HepG2 (cell line): ENCODE measurements around the gene HECTD1. TPM values are rescaled to one million over a fixed set of nuclear protein-coding genes. Genes with fewer than 3 reads are reported as not detected.
A peak's percentile ranks its signal among the peaks of the same experiment; 100 is the strongest.

Source experiments
- ARID4A ChIP-seq: sonication (generic); formaldehyde crosslinking; IDR thresholded peaks from 2 replicates; pipeline ENCODE4 v1.5.0; 2020; ENCODE audit warnings: mild to moderate bottlenecking, missing genetic modification reagents, borderline replicate concordance
- ATF4 ChIP-seq, 2 experiments: fragments of 450-650 bp in 1 of 2; sonication (generic) in 1 of 2; formaldehyde crosslinking; IDR thresholded peaks; 2 replicates each; pipeline versions ENCODE4 v1.5.0 to v1.8.0; 2020 to 2022; ENCODE audit warnings: mild to moderate bottlenecking in 1 of 2, missing genetic modification reagents in 1 of 2
- FOXK1 ChIP-seq: sonication (generic); formaldehyde crosslinking; IDR thresholded peaks from 2 replicates; pipeline ENCODE4 v1.4.0; 2020; ENCODE audit warnings: low read depth, missing genetic modification reagents, borderline replicate concordance
- HCFC1 ChIP-seq: fragments of 150-350 bp; IDR thresholded peaks from 2 replicates; pipeline ENCODE4 v1.6.1; 2014; ENCODE audit warnings: low read depth, low read length
- MLXIP ChIP-seq: sonication (generic); formaldehyde crosslinking; IDR thresholded peaks from 2 replicates; pipeline ENCODE4 v1.9.0; 2021; ENCODE audit warnings: missing genetic modification reagents, borderline replicate concordance
- NFIC ChIP-seq: IDR thresholded peaks from 2 replicates; pipeline ENCODE4 v1.6.1; 2012; ENCODE audit warnings: mild to moderate bottlenecking, low read length, inconsistent platforms
- RBAK ChIP-seq: sonication (generic); formaldehyde crosslinking; IDR thresholded peaks from 2 replicates; pipeline ENCODE4 v1.5.1; 2020; ENCODE audit warnings: mild to moderate bottlenecking, missing genetic modification reagents
- SALL2 ChIP-seq: sonication (generic); formaldehyde crosslinking; IDR thresholded peaks from 2 replicates; pipeline ENCODE4 v1.8.1; 2023; ENCODE audit warnings: mild to moderate bottlenecking, missing genetic modification reagents, inconsistent platforms
- SMC3 ChIP-seq: IDR thresholded peaks from 2 replicates; pipeline ENCODE4 v1.6.1; 2011; ENCODE audit warnings: low read length, improper control_type of control experiment
- ZBTB34 ChIP-seq: sonication (generic); formaldehyde crosslinking; IDR thresholded peaks from 2 replicates; pipeline ENCODE4 v1.8.0; 2022; ENCODE audit warnings: mild to moderate bottlenecking, missing genetic modification reagents
- ZFP1 ChIP-seq: IDR thresholded peaks from 2 replicates; pipeline ENCODE4 v1.6.1; 2016
- ZNF335 ChIP-seq: sonication (generic); formaldehyde crosslinking; IDR thresholded peaks from 2 replicates; pipeline ENCODE4 v1.4.0; 2020; ENCODE audit warnings: missing genetic modification reagents
- ZNF652 ChIP-seq: IDR thresholded peaks from 2 replicates; pipeline ENCODE4 v1.6.1; 2016; ENCODE audit warnings: low read depth, borderline replicate concordance
- ZNF670 ChIP-seq: sonication (generic); formaldehyde crosslinking; IDR thresholded peaks from 2 replicates; pipeline ENCODE4 v1.8.0; 2022; ENCODE audit warnings: mild to moderate bottlenecking, missing genetic modification reagents, borderline replicate concordance
- ZNF841 ChIP-seq: sonication (generic); formaldehyde crosslinking; IDR thresholded peaks from 2 replicates; pipeline ENCODE4 v1.8.1; 2023; ENCODE audit warnings: missing genetic modification reagents, borderline replicate concordance
- polyA plus RNA-seq, 8 experiments: library from polyadenylated mRNA; depleted of rRNA in 3 of 8; stranded (reverse) in 7 of 8; unstranded in 1 of 8; fragments of >200 nt; fragmentation: Illumina TruSeq in 4 of 8; extraction: Trizol in 4 of 8; gene quantifications; 2 replicates each; pipeline versions ENCODE4 v1.2.1 to v1.2.3, GENCODE V29; 2011 to 2016; ENCODE audit warnings: low read depth in 4 of 8, missing spikeins in 1 of 8, mixed read lengths in 1 of 8; ENCODE audit not compliant: insufficient read depth in 1 of 8
- total RNA-seq, 5 experiments: library from RNA; depleted of rRNA; stranded (reverse); fragments of >200 nt; fragmentation: Illumina TruSeq; extraction: Trizol; gene quantifications; 2 replicates each; pipeline ENCODE4 v1.2.3, GENCODE V29; 2016; ENCODE audit warnings: low read depth in 1 of 5

HECTD1 gene
- total and polyA plus RNA-seq, 2 of the 13 experiments (the other 11 are each of a cell fraction or from before 2014, with no cell fraction given): 312 to 560 TPM

GRCh38 chr14:31090883-31091764, 116.5 kb downstream of the HECTD1 start (continued):
- 0 out of 2 replicates have a peak, but pooled peaks have one; percentile 13 for TF ChIP-seq ZNF670 (CRISPR knock-in tag)
- peak; percentile 23; the same call in 1 of the 2 replicates for TF ChIP-seq ZNF335 (CRISPR knock-in tag)
- peak in 1 of 2 experiments; percentile 52; a peak in 1 of 4 replicates for TF ChIP-seq ATF4 (CRISPR knock-in tag; IDR thresholded peaks at IDR 0.05)
- TF ChIP-seq SALL2 (CRISPR knock-in tag): peak; percentile 67; the same call in 1 of the 2 replicates
- TF ChIP-seq RBAK (CRISPR knock-in tag): no peak
- peak; percentile 9; the same call in 1 of the 2 replicates for TF ChIP-seq SMC3
- TF ChIP-seq ZNF652 (CRISPR knock-in tag): peak; percentile 13; the same call in 1 of the 2 replicates
- peak; percentile 55; the same call in 1 of the 2 replicates for TF ChIP-seq ARID4A (CRISPR knock-in tag)
- peak; percentile 95; the same call in 1 of the 2 replicates for TF ChIP-seq FOXK1 (CRISPR knock-in tag)
- no peak for TF ChIP-seq ZFP1 (CRISPR knock-in tag)
- peak; percentile 71; the same call in 1 of the 2 replicates for TF ChIP-seq NFIC
- TF ChIP-seq ZBTB34 (CRISPR knock-in tag): peak; percentile 70
- peak; percentile 10; the same call in 1 of the 2 replicates for TF ChIP-seq HCFC1
- no peak for TF ChIP-seq ZNF841 (CRISPR knock-in tag)
- no peak for TF ChIP-seq MLXIP (CRISPR knock-in tag)
